GM21447 (cell line): ENCODE data around the gene COX5A.

Source experiments
- ATAC-seq: cut with Tn5 transposase; IDR thresholded peaks from one replicate; pipeline ENCODE4 v1.9.1; 2021; ENCODE audit not compliant: unreplicated experiment

Gene COX5A

DNA sequence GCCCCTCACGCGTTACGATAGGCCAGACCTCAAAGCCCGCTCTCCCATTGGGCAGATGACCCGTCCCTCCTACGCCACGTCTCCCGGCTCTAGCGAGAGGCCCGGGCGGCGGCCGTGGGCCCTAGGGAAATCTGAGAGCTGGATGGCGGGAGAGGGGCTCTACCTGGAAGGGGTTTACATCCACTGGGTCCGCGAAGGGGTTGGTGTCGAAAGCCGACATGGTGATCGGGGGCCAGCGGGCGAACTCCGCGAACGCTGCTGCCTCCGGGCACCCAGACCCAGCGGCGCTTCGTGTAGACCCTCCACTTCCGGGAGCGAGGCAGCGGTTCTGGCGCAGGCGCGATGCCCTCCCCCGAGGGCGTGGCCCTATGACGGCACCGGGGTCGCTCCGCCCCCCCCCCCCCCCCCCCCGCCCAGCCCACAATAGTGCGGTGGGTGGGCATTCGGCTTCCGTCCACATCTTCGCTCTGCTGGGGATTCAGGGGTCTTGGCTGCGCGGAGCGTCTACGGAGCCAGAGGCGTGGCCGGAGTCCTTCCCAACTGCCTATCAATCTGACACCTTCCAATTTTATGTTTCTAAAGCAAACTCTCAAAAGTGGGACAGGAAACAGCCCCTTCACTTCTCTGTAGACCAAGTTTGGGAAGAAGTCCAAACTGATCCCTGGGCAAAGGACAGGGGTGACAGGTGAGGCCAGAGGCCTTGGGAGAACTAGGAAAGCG lies 64.7 kb downstream of the COX5A start, which contains the start of gene SCAMP2:
SCAMP2 (minus strand) TSS at position 330 of the 720 bp plus-strand sequence; CDS start at position 220, 110 bp downstream.
- peak; percentile 70 for ATAC-seq

DNA sequence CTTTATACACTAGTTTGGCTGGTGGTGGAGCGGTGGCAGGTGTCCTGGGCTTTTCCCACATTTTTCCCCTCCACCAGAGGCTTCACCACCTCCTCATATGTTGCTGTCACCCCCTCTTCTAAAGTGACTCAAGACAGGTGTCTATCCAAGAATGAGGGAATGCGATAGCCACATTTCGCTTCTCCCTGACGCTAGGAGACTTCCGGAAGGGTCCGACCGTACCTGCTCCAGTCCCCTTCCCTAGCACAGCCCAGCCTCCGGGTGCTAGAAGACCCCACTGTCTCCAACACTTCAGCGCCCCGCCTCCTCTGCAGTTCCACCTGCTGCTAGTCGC lies 65.2 kb downstream of the COX5A start:
- no peak for ATAC-seq

DNA sequence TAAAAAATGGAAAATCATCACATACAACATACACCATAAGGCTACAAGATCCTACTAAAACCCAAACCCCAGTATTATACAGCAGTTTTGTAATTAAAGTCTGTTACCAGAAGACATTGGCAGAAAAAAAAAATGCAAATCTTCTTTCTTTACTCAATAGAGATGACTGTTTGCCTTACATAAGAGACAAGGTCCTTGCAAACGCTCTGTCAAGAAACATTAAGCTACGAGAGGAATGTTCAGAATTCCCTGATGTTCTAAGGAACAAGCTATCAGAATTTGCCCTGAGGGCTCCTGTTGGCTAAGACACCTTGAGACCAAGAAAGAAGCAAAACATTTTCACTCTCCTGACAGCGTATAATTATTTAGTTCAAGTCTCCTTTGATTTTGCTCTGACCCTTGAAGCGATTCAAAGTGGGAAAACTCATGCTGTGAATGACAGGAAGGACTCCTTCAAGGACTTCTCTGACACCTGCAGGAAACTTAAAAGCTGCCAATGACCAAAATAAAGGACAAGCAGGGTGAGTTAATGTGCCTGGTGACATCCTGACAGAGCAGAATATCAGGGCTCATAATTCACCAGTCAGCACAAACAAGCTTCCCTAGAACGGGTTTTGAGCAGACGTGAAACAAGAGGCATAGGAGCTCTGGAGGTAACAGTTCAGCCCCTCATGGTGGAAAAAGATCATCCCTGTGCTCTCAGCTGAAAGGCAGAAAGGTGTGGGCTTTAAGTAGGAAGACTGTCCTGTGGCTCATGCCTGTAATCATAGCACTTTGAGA lies 67.2 kb downstream of the COX5A start:
- ATAC-seq, result no peak
